Peyer's patch (tissue), 4 donors: ENCODE measurements around the gene LDLRAD3. TPM values are rescaled to one million over a fixed set of nuclear protein-coding genes. Genes with fewer than 3 reads are reported as not detected.

Source experiments
- DNase-seq, 3 donors: peaks; one replicate each; pipeline ENCODE4 v3.0.0-alpha.2; 2017 to 2019
- H3K27ac ChIP-seq, 4 donors: fragments of 200-600 bp; sonication (generic); one replicate each; pipeline ENCODE4 v1.5.1; 2016 to 2019
- H3K27me3 ChIP-seq, 2 donors: fragments of 200-600 bp; sonication (generic); one replicate each; pipeline ENCODE4 v1.5.1; 2019
- H3K36me3 ChIP-seq, 3 donors: fragments of 200-600 bp; sonication (generic); one replicate each; pipeline ENCODE4 v1.5.1; 2016 to 2019
- H3K4me1 ChIP-seq, 4 donors: fragments of 200-600 bp; sonication (generic); one replicate each; pipeline ENCODE4 v1.5.1; 2016 to 2019
- H3K4me3 ChIP-seq, 4 donors: fragments of 200-600 bp; sonication (generic); 1 replicate in 3 of 4; 2 replicates in 1 of 4; pipeline ENCODE4 v1.5.1; 2016 to 2019; ENCODE audit warnings: mild to moderate bottlenecking in 1 of 4
- H3K9me3 ChIP-seq, 4 donors: fragments of 200-600 bp; sonication (generic); one replicate each; pipeline ENCODE4 v1.5.1; 2016 to 2019; ENCODE audit warnings: mild to moderate bottlenecking in 1 of 4
- POLR2A ChIP-seq, 2 donors: fragments of 450-650 bp; IDR thresholded peaks; one replicate each; pipeline ENCODE4 v1.5.1; 2017; ENCODE audit warnings: antibody characterized with exemption in 2 of 2, mild to moderate bottlenecking in 2 of 2, moderate library complexity in 2 of 2
- total RNA-seq, 4 donors: library from RNA; depleted of rRNA; stranded (reverse); fragments of >200 nt; gene quantifications; one replicate each; pipeline ENCODE4 v1.1.0, GENCODE V29; 2016
- TF ChIP-seq, protein P1 (sequence below), 6 experiments: fragments of 450-650 bp in 4 of 6; fragments of 200-600 bp in 2 of 6; sonication (generic) in 1 of 6; IDR thresholded peaks; one replicate each; pipeline ENCODE4 v1.5.1; 2017 to 2019; ENCODE audit warnings: antibody characterized with exemption in 6 of 6, mild to moderate bottlenecking in 3 of 6, moderate library complexity in 1 of 6

The LDLRAD3 gene
- total RNA-seq, 4 donors from 2014 or later: 1.2 to 14.0 (median 4.8) TPM

DNA sequence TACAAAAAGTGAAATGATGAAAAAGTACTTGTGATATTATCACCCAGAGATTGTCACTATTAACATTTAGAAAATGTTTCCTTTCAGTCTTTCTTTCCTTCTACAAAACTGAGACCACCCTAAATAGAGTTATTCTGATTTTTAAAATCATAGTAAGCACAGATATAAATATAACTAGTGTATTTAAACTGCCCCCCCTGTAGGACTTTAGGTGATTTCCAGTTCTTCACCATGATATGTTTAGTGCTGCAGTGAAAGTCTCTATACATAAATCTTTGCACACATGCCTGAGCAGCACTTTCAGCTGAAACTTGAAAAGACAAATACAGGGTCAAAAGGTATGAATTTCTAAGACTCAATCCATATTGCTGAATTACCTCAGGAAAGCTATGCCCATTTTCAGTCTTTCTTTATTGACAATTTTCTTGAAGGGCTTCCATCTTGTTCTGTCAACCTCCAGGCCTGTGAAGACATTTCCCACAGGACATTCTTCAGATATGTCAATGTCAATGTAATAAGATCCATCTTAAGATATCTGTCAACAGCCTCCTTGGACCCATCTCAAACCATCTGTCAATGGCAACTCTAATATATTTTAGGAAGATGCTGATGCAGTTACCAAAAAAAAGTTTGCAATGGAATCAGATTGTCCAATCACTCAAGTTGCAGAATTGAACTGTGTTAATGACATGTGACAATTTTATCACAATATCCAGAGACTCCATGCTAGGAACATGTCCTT is 30.8 kb upstream of the LDLRAD3 start:
- Histone ChIP-seq H3K4me3 (no peak overlapping the region), H3K4me1 (no peaks in the 10 kb centered on the region), H3K36me3 (no peaks in the 10 kb centered on the region), H3K9me3 (no peaks in the 10 kb centered on the region), H3K27ac (no peak overlapping the region), H3K27me3 (no peaks in the 10 kb centered on the region)
- no peak for DNase-seq
- no peak for TF ChIP-seq POLR2A (IDR thresholded peaks at IDR 0.05)
- TF ChIP-seq, protein P1, sequence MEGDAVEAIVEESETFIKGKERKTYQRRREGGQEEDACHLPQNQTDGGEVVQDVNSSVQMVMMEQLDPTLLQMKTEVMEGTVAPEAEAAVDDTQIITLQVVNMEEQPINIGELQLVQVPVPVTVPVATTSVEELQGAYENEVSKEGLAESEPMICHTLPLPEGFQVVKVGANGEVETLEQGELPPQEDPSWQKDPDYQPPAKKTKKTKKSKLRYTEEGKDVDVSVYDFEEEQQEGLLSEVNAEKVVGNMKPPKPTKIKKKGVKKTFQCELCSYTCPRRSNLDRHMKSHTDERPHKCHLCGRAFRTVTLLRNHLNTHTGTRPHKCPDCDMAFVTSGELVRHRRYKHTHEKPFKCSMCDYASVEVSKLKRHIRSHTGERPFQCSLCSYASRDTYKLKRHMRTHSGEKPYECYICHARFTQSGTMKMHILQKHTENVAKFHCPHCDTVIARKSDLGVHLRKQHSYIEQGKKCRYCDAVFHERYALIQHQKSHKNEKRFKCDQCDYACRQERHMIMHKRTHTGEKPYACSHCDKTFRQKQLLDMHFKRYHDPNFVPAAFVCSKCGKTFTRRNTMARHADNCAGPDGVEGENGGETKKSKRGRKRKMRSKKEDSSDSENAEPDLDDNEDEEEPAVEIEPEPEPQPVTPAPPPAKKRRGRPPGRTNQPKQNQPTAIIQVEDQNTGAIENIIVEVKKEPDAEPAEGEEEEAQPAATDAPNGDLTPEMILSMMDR (IDR thresholded peaks at IDR 0.05): no peak

DNA sequence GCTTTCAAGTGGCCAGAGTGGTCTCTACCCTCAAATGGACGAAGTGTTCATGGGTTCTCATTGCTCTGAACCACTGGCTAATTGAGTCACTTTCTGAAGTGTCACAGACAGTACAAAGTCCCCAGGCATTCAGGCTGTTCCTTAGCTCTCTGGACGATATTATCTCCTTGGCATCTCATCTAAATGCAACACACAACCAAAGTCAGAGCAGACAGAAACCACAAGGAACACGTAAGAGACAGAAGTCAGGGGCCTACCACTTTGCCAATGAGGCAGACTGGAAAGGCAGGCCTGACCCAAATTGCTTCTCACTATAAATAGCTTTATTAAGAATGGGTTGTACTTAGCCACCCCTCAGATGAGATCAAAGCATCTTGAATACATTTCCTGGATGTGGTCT is 29.0 kb upstream of the LDLRAD3 start:
- no peaks in the 10 kb centered on the region for H3K27me3 ChIP-seq
- no peaks in the 10 kb centered on the region for H3K36me3 ChIP-seq
- no peaks in the 10 kb centered on the region for H3K9me3 ChIP-seq
- no peaks in the 10 kb centered on the region for H3K4me1 ChIP-seq
- TF ChIP-seq POLR2A (IDR thresholded peaks at IDR 0.05): no peak
- TF ChIP-seq, protein P1 (IDR thresholded peaks at IDR 0.05): no peak
- no peak for DNase-seq
- H3K27ac ChIP-seq: no peak overlapping the region
- no peak overlapping the region for H3K4me3 ChIP-seq

DNA sequence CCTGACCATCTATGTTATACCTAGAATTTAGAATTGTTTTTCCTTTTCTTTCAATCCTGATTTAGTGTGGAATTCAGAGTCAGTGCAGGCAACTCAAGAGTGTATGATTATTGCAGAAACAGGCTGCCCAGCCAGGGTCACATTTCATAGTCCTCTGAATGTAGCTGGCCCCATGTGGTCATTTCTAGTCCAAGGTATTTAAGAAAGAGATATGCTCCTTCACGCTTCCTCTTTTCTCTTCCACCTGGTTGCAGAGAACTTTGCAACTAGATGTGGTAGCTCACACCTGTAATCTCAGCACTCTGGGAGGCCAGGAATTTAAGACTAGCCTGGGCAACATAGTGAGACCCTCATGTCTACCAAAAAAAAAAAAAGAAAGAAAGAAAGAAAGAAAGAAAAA is 27.6 kb upstream of the LDLRAD3 start:
- Histone ChIP-seq H3K27me3 (no peaks in the 10 kb centered on the region), H3K4me1 (no peaks in the 10 kb centered on the region), H3K9me3 (no peaks in the 10 kb centered on the region), H3K36me3 (no peaks in the 10 kb centered on the region), H3K4me3 (no peak overlapping the region), H3K27ac (no peak overlapping the region)
- no peak for TF ChIP-seq POLR2A (IDR thresholded peaks at IDR 0.05)
- TF ChIP-seq, protein P1 (IDR thresholded peaks at IDR 0.05): no peak
- no peak for DNase-seq

DNA sequence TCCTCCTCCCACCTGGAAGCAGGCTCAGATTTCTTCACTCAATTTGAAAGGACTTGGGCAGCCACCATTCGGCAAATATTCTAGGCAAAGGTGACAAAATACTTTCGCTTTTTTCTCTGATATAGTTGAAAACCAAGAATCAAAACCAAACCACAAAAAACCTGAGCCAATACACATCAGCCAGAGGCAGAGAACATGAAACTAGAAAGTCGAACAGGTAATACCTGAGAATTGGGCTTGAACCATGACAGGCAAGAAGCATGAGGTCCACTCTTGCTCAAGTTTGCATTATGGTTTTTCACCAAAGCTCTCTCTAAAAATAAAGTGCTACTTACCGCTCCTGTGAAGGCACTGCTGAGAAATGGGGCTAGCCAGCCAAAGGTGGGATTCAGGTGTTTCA is 26.2 kb upstream of the LDLRAD3 start:
- Histone ChIP-seq H3K27ac (no peak overlapping the region), H3K4me1 (no peaks in the 10 kb centered on the region), H3K4me3 (no peak overlapping the region), H3K9me3 (no peaks in the 10 kb centered on the region), H3K36me3 (no peaks in the 10 kb centered on the region), H3K27me3 (no peaks in the 10 kb centered on the region)
- no peak for DNase-seq
- no peak for TF ChIP-seq POLR2A (IDR thresholded peaks at IDR 0.05)
- TF ChIP-seq, protein P1 (IDR thresholded peaks at IDR 0.05): no peak

DNA sequence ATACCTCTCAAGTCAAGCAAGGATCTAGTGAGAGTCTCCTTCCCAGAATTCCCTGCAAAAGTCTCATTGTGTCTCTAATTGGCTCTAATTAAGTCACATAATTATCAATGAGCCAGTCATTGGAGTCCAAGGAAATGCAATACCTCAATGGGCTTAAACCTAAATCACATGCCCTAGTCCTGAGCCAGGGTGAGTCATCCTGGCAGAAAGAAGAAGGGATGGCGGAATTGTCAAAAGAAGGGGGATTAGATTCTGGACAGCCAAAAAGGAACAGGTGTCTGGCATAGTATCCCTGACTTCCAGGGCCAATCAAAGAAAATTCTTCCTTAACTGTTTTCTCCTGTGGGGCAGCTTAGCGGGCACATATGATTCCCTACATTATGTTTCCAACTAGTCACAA is 25.1 kb upstream of the LDLRAD3 start:
- TF ChIP-seq, protein P1 (IDR thresholded peaks at IDR 0.05): no peak
- no peak for TF ChIP-seq POLR2A (IDR thresholded peaks at IDR 0.05)
- no peak for DNase-seq
- Histone ChIP-seq H3K36me3 (no peaks in the 10 kb centered on the region), H3K4me3 (no peak overlapping the region), H3K9me3 (no peaks in the 10 kb centered on the region), H3K27ac (no peak overlapping the region), H3K4me1 (no peaks in the 10 kb centered on the region), H3K27me3 (no peaks in the 10 kb centered on the region)
